NCI-H146 treated with DMSO at 0.1 percent for 48 hours (cell line): ENCODE data around the gene FAS.
A peak's percentile ranks its signal among the peaks of the same experiment; 100 is the strongest.
"Not testable (repeated sequence)": the region's sequence is repeated elsewhere in the genome, so short reads cannot be mapped to it uniquely, and the experiment has no call there.

Experiments used
- DNase-seq: peaks from one replicate; lab custom pipeline; 2025; ENCODE audit not compliant: unreplicated experiment; lab: John Stamatoyannopoulos, UW

Gene FAS

DNA sequence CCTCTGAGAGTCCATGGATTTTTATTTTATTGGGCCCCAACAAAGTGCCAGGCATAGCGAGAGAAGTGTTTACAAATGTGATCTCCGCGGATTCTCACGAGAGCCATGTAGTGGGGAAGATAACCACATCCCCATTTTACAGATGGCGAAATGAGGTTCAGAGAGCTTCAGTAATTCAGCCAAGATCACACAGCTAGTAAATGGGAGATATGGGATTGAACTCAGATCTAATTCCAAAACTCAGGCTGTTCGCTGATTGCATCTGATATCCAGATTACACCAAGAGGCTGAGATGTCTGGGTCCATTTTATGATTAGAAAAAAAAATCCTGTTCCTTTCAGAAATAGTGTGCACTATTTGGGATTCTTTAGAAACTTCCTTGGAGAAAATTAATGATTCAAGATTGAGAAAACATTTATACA is 1.3 kb downstream of the FAS start:
- no peak for DNase-seq

DNA sequence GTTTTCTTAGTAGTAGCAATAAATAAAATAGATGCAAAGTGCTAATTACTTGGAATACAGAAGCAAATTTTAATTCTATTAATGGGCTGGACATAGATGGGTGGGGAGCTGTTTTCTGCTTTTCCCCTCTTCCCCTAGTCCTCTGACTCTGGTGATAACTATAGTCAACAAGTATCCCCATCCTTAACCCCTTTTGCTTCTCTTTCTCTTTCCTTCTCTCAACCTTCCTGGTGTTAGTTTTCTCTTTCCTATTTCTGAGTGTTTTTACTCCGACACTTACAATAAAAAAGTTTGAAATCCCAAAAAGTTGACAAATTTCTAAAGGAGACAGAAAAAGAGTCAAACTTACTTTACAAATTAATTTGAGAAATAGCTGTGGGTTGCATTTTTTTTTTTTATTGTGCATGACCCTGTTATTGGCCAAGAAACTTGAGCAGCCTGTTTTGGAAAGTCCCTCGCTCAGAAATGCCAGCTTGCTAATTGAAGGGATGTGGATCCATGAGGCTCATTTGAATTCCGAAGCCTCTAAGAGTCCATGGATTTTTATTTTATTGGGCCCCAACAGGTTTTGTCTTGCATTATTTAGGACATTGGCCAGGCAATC is 2.4 kb downstream of the FAS start:
- no peak for DNase-seq

DNA sequence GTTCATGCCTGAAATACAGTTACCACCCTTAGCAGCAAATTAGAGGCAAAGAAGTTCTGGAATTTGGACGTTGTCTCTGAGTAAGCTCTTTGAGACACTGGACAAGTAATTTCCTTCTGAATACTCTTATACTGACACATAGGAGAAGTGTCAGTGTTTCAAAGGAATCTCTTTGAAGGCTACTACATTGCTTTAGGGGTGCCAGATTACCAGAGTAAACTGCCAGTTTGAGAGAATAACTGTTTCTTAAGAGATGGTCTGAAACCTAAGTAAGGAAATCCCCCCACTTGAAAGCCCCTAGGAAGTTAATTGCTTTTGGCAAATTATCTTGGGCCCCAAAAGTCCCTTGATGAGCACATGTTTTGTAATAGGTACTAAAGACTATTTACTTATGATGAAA is 3.4 kb downstream of the FAS start:
- DNase-seq = no peak

- DNase-seq = no peak
Measured at GRCh38 chr10:88995156-88995876, 4.7 kb downstream of the FAS start.

DNA sequence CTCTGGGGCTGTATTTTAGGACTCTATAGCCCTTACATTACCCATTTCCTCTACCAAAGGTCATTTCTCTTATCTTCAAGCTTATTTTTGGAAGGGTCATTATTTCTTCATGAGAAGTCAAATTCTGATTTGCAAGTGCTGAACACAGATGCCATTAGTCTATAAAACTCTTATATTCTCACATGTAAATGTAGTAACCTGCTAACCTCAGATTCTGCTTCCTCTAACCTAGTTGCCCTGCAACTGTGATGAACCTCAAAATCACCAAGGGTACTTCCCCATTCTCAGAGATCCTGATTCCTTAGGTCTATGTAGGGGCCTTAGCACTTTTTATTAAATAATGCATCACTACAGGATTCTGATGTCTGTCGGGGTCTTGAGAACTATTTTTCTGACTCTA is 6.3 kb downstream of the FAS start:
- no peak for DNase-seq

DNA sequence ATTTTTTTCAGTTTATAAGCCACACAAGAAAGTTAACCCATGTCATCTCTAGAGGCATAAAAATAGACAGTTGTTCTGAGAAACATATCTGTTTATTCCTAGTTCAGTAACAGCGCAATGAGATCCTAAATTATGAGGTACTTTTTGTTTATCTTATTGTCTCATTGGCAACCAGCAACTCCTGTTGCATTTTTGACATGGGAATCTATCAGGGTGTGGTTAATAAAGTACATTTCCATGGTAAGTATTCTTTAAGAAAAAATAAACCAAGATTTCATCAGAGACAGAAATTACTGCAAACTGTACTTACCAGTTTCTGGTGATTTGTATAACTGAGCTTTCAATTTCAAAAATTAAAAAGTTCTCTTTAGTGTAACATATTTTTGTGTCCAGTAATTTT is 9.0 kb downstream of the FAS start:
- no peak for DNase-seq

GRCh38 chr10:89001024-89001728 is 10.6 kb downstream of the FAS start:
- no peak for DNase-seq

GRCh38 chr10:89001729-89002072 is 11.1 kb downstream of the FAS start:
- no peak for DNase-seq

DNA sequence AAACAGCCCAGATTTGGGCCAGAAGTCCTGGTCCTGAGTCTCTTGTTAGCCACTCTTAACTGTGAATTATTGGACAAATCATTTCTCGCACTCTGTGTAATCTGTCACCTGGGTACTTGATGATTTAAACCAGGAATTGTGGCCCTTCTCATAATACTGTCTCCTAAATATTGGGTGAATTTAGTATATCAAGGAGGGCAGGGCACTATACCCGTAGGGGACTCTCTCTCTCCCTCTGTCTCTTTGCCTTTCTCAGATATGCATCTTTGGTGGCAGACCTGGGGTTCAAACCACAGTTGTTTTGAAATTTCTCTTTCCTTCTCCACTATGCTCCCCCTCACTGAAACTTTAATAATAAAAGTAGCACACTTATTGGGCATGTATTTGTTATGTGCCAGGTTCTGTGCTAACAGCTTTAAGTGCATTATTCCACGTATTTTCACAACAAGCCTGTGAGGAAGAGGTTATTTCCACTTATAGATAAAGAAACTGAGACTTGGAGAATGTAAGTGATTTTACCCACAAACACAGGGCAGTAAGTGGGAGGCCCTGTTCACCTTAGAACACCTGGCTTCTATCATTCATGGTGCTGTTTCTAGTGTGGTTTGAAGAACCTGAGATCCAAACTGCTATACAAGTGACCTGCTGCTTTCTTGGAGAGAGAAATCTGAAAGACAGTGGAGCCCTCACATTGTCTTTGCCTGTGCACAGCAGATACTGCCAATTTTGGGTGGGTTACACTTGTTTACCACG is 11.8 kb downstream of the FAS start:
- DNase-seq = no peak

DNA sequence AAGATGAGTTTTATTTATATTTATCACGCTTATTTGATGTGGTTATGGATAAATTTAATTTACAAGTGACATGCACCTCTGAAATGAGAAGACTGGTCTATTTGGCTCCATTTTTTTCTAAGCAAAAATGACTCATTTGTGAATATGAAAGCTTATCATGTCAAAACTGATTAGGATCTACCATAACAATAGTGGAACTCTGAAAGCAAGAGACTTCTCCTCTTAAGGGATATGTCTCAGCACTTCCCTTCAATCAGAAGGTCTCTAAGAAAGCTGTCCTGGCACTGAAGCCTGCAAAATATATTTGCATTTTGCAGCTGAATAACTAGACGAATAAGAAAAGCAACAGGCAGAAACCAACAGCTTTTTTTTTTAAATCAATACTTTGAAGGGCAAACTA is 12.7 kb downstream of the FAS start:
- no peak for DNase-seq

GRCh38 chr10:89007129-89007893 is 16.7 kb downstream of the FAS start:
- DNase-seq = no peak

DNA sequence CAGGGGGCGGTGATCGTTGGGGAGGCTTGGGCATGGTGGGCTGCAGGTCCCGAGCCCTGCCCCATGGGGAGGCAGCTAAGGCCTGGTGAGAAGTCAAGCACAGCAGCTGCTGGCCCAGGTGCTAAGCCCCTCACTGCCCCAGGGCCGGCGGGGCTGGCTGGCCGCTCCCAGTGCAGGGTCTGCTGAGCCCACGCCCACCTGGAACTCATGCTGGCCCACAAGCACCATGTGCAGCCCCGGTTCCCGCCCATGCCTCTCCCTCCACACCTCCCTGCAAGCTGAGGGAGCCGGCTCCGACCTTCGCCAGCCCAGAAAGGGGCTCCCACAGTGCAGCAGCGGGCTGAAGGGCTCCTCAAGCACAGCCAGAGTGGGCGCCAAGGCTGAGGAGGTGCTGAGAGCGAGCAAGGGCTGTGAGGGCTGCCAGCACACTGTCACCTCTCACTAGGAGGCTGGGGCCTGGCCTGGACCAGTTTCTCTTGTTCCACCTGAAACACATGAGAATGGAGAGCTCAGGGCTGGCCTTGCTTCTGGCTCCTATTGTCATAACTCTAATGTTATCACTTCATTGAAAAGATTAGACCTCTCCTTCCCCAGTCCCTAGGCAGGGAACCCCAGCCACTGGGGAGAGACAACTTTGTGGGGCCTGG is 28.2 kb downstream of the FAS start:
- not testable (repeated sequence) for DNase-seq

- DNase-seq = no peak
Measured at GRCh38 chr10:89019569-89020327, 29.1 kb downstream of the FAS start.

GRCh38 chr10:89021526-89021925 is 30.9 kb downstream of the FAS start:
- not testable (repeated sequence) for DNase-seq

- DNase-seq = no peak
Measured at GRCh38 chr10:89022734-89023133, 32.1 kb downstream of the FAS start.

- peak; percentile 25 for DNase-seq
Measured at GRCh38 chr10:89025453-89025852, 34.9 kb downstream of the FAS start.

- DNase-seq = no peak
Measured at GRCh38 chr10:89029181-89029580, 38.6 kb downstream of the FAS start.

DNA sequence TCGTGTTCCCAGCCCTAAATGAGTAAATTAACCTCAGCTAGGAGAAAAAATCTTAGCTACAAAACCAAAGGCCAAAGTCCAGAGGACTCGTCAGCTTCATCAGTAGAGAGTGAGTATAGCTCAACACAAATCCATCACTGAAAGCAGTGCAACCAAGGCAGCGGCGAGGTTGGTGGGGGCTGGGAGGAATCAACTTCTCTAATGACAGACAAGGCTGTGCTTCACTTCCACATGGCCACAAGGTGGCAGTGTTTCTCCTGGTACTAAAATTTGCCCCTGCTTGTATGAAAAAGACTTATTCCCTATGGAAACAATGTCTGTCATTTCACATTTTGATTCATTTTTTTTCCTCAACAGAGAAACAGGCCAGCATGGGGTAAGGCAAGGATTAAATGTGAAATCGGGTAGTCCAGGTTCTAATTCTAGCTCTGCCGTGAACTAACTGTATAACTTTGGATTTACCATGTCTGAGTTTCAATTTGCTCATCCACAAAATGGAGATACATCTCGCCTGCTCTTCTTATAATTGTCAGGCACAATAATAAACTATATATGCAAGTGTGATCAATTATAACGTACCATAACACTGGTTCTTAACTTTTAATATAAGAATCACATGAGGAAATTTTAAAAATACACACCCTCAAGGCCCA is 39.3 kb downstream of the FAS start:
- DNase-seq = peak; percentile 61

GRCh38 chr10:89030791-89031190 is 40.2 kb downstream of the FAS start:
- no peak for DNase-seq
